ENCODE results near the gene SLC66A3. TPM values are rescaled to one million over a fixed set of nuclear protein-coding genes. Genes with fewer than 3 reads are reported as not detected.
A peak's percentile ranks its signal among the peaks of the same experiment; 100 is the strongest.

Gene SLC66A3
- total and polyA plus RNA-seq, 8 donors = 12.1 to 55.1 (median 22.9) TPM; not detected in 1

DNA sequence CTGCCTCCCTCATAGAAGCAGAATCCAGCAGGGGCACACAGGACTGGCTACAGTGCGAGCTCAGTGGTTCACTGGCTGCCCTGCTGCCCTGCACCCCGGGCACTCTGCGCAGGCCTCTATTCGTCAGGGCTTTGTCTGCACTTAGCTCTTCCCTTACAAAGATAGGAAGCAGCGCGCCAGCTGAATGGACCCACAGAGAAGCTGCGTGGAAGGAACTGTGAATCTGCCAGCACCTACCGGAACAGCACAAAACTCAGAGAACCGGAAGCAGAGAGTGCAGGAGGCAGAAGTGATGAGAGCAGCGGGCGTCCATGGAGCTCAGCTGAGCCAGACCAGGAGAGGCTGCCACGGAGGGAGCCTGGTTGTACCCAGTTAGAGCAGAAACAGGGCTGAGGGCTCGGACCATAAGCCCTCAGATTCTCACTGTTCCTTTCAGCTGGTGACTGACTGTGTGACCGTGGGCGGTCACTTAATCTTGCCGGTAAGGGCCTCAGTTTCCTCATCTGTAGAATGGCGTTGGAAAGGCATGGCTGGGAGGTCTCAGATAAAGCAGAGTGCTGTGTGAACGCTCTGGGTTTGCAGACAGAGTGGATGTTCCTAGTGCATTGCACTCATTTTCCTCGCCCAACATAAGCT lies 23.1 kb upstream of the SLC66A3 start:
- Histone ChIP-seq H3K36me3 (no peaks in the 10 kb centered on the region), H3K4me3 (peak overlapping the region in 3 of 4 donors; percentile 56 to 66 (median 62)), H3K4me1 (peaks cover 24 to 56% (median 34%) of the 10 kb centered on the region in 4 donors), H3K27me3 (no peaks in the 10 kb centered on the region), H3K9me3 (no peaks in the 10 kb centered on the region), H3K27ac (peak overlapping the region in 2 of 5 donors; percentile 62 to 77)
- TF ChIP-seq POLR2AphosphoS5 (IDR thresholded peaks at IDR 0.05) (no peak), EP300 (IDR thresholded peaks at IDR 0.05) (no peak), POLR2A (IDR thresholded peaks at IDR 0.05) (no peak), CTCF (IDR thresholded peaks at IDR 0.05) (no peak)
- intact Hi-C loops (cut with DNase I; ENCODE audit: low total_unique reads) = loop anchor here (10.0 kb wide), 2 partner anchors 313 to 453 kb away; no protein-coding TSS in a partner anchor
- 72 to 80% (median 77%) methylated on average over 19 of the region's 19 CpGs for WGBS, 5 donors
- DNase-seq = no peak

- WGBS, 5 donors = 6 to 26% (median 20%) methylated on average over 23 to 25 of the region's 25 CpGs
- Histone ChIP-seq H3K4me3 (peak overlapping the region; percentile 50 to 66 (median 59)), H3K36me3 (no peaks in the 10 kb centered on the region), H3K9me3 (no peaks in the 10 kb centered on the region), H3K4me1 (peaks cover 24 to 48% (median 31%) of the 10 kb centered on the region in 4 donors), H3K27me3 (no peaks in the 10 kb centered on the region), H3K27ac (peak overlapping the region in 3 of 5 donors; percentile 5 to 77 (median 62))
- DNase-seq = peak in 1 of 2 donors; percentile 67
- intact Hi-C loops (cut with DNase I; ENCODE audit: low total_unique reads) = loop anchor here (10.0 kb wide), 2 partner anchors 311 to 451 kb away; no protein-coding TSS in a partner anchor
- TF ChIP-seq POLR2AphosphoS5 (IDR thresholded peaks at IDR 0.05) = no peak
- TF ChIP-seq EP300 (IDR thresholded peaks at IDR 0.05) = no peak
- TF ChIP-seq POLR2A (IDR thresholded peaks at IDR 0.05) = no peak
- no peak for TF ChIP-seq CTCF (IDR thresholded peaks at IDR 0.05)
These were observed 21.9 kb upstream of the SLC66A3 start for GRCh38 chr2:11133238-11133935.

DNA sequence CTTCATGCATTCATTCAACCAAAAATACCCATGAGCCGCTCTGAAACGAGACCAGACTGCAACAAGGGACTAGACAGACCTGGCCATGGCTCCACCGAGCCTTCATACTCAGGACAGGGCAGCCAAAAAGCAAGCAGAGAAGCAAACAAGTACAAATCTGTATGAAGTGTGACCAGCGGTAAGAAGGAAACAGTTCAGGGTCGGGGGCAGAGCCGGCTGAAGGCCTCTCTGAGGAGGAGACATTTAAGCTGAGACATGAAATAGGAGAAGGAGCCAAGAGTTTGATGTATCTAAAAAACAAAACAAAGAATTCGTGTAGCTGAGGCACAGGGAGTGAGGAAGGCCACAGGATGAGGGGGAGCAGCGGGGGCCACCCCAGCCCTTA lies 21.3 kb upstream of the SLC66A3 start:
- Histone ChIP-seq H3K36me3 (no peaks in the 10 kb centered on the region), H3K4me3 (peak overlapping the region; percentile 50 to 66 (median 59)), H3K27ac (peak overlapping the region in 1 of 5 donors; percentile 62), H3K27me3 (no peaks in the 10 kb centered on the region), H3K4me1 (peaks cover 24 to 42% (median 31%) of the 10 kb centered on the region in 4 donors), H3K9me3 (no peaks in the 10 kb centered on the region)
- WGBS, 5 donors = 46 to 62% (median 52%) methylated on average over 8 of the region's 8 CpGs
- TF ChIP-seq EP300 (IDR thresholded peaks at IDR 0.05) (no peak), POLR2AphosphoS5 (IDR thresholded peaks at IDR 0.05) (no peak), POLR2A (IDR thresholded peaks at IDR 0.05) (no peak), CTCF (IDR thresholded peaks at IDR 0.05) (no peak)
- intact Hi-C loops (cut with DNase I; ENCODE audit: low total_unique reads) = loop anchor here (10.0 kb wide), 2 partner anchors 311 to 451 kb away; no protein-coding TSS in a partner anchor
- DNase-seq = no peak

GRCh38 chr2:11134349-11134748 lies 20.9 kb upstream of the SLC66A3 start:
- TF ChIP-seq POLR2AphosphoS5 (IDR thresholded peaks at IDR 0.05) = no peak
- no peak for TF ChIP-seq EP300 (IDR thresholded peaks at IDR 0.05)
- no peak for TF ChIP-seq CTCF (IDR thresholded peaks at IDR 0.05)
- no peak for TF ChIP-seq POLR2A (IDR thresholded peaks at IDR 0.05)
- DNase-seq = no peak
- WGBS, 5 donors = 79 to 88% (median 88%) methylated on average over 5 of the region's 5 CpGs
- no peaks in the 10 kb centered on the region for H3K27me3 ChIP-seq
- H3K4me1 ChIP-seq = peaks cover 23 to 38% (median 30%) of the 10 kb centered on the region in 4 donors
- intact Hi-C loops (cut with DNase I; ENCODE audit: low total_unique reads) = loop anchor here (10.0 kb wide), 2 partner anchors 310 to 450 kb away; no protein-coding TSS in a partner anchor
- no peak overlapping the region for H3K4me3 ChIP-seq
- no peaks in the 10 kb centered on the region for H3K9me3 ChIP-seq
- no peak overlapping the region for H3K27ac ChIP-seq
- H3K36me3 ChIP-seq = no peaks in the 10 kb centered on the region
